ENCODE results near the gene GXYLT1. TPM values are rescaled to one million over a fixed set of nuclear protein-coding genes. Genes with fewer than 3 reads are reported as not detected.
"Not testable (repeated sequence)": the region's sequence is repeated elsewhere in the genome, so short reads cannot be mapped to it uniquely, and the experiment has no call there.

Gene GXYLT1
- total and polyA plus RNA-seq, 2 experiments from 2014 or later, result 9.0 to 28.8 TPM

DNA sequence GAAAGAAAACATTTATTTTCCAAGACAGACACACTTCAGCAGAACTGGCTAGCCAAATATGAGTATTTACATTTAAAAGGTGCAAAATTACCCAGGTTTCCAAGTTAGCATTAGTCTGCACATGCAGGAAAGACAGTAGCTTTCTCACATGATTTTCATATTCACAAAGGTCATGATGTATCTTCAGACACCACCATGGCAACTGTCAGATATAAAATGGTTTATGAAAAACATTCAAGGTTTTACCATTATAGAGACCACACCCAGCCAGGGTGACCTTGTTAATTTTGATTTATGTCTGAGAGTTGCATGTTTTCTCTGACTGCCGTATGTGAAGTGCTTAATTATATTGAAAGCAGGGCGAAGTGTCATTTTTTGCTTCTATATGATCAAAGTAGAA lies 91.2 kb downstream of the GXYLT1 start:
- Histone ChIP-seq H3K4me2 (no peak overlapping the region), H3K9me2 (replicated peaks; ENCODE audit: insufficient read depth) (no peaks in the 10 kb centered on the region), H3K4me3 (no peak overlapping the region), H3K79me2 (no peaks in the 10 kb centered on the region), H3K27ac (no peak overlapping the region), H4K20me1 (ENCODE audit: insufficient read depth, poor library complexity, severe bottlenecking) (no peaks in the 10 kb centered on the region), H3K36me3 (replicated peaks; ENCODE audit: insufficient read depth, low read depth) (no peaks in the 10 kb centered on the region), H3K4me1 (ENCODE audit: insufficient read depth) (no peaks in the 10 kb centered on the region), H2AFZ (no peak overlapping the region), H3K27me3 (no peaks in the 10 kb centered on the region), H3K9me3 (ENCODE audit: low read depth) (no peaks in the 10 kb centered on the region)
- WGBS (ENCODE audit: low lambda C conversion rate, missing lambda C conversion rate), result 84% methylated on average over 2 of the region's 2 CpGs
- TF ChIP-seq EZH2phosphoT487 (IDR thresholded peaks at IDR 0.05; ENCODE audit: low read depth, severe bottlenecking, unreplicated experiment) (no peak), EZH2 (IDR thresholded peaks at IDR 0.05; ENCODE audit: borderline replicate concordance) (no peak)
- TF ChIP-seq, protein P1, sequence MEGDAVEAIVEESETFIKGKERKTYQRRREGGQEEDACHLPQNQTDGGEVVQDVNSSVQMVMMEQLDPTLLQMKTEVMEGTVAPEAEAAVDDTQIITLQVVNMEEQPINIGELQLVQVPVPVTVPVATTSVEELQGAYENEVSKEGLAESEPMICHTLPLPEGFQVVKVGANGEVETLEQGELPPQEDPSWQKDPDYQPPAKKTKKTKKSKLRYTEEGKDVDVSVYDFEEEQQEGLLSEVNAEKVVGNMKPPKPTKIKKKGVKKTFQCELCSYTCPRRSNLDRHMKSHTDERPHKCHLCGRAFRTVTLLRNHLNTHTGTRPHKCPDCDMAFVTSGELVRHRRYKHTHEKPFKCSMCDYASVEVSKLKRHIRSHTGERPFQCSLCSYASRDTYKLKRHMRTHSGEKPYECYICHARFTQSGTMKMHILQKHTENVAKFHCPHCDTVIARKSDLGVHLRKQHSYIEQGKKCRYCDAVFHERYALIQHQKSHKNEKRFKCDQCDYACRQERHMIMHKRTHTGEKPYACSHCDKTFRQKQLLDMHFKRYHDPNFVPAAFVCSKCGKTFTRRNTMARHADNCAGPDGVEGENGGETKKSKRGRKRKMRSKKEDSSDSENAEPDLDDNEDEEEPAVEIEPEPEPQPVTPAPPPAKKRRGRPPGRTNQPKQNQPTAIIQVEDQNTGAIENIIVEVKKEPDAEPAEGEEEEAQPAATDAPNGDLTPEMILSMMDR (IDR thresholded peaks at IDR 0.05; ENCODE audit: poor library complexity), result no peak
- no peak for DNase-seq (ENCODE audit: low spot score)

DNA sequence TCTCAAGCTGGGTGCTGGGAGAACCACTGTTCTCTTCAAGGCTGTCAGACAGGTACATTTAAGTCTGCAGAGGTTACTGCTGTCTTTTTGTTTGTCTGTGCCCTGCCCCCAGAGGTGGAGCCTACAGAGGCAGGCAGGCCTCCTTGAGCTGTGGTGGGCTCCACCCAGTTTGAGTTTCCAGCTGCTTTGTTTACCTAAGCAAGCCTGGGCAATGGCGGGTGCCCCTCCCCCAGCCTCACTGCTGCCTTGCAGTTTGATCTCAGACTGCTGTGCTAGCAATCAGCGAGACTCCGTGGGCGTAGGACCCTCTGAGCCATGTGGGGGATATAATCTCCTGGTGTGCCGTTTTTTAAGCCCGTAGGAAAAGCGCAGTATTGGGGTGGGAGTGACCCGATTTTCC lies 95.7 kb downstream of the GXYLT1 start:
- not testable (repeated sequence) for H3K79me2 ChIP-seq; DNase-seq (ENCODE audit: low spot score); H4K20me1 ChIP-seq (ENCODE audit: insufficient read depth, poor library complexity, severe bottlenecking); H3K27ac ChIP-seq; H3K27me3 ChIP-seq; H3K36me3 ChIP-seq (replicated peaks; ENCODE audit: insufficient read depth, low read depth); H3K4me2 ChIP-seq; H3K9me3 ChIP-seq (ENCODE audit: low read depth); H2AFZ ChIP-seq; H3K9me2 ChIP-seq (replicated peaks; ENCODE audit: insufficient read depth); H3K4me3 ChIP-seq; H3K4me1 ChIP-seq (ENCODE audit: insufficient read depth)
- WGBS (ENCODE audit: low lambda C conversion rate, missing lambda C conversion rate), result 86% methylated on average over 8 of the region's 8 CpGs

DNA sequence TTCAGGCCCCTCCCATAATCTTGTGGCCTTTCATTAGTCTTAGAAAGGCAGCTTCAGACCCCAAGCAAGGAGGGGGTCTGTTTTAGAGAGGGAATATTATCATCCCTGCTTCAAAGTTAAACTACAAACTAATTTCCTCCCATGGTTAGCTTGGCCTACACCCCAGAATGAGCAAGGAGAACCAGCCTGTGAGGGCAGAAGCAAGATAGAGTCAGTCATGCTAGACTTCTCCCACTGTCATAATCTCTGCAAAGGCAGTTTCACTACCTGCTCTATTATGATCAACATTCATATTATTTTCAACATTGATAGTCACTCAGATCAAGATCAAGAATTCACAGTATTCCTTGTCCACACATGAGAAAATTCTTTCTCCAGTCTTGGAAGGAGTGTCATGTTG lies 105.1 kb downstream of the GXYLT1 start:
- Histone ChIP-seq H3K36me3 (replicated peaks; ENCODE audit: insufficient read depth, low read depth) (no peaks in the 10 kb centered on the region), H4K20me1 (ENCODE audit: insufficient read depth, poor library complexity, severe bottlenecking) (no peaks in the 10 kb centered on the region), H3K79me2 (no peaks in the 10 kb centered on the region), H3K9me3 (ENCODE audit: low read depth) (no peaks in the 10 kb centered on the region), H3K9me2 (replicated peaks; ENCODE audit: insufficient read depth) (no peaks in the 10 kb centered on the region), H3K4me3 (no peak overlapping the region), H2AFZ (no peak overlapping the region), H3K4me1 (ENCODE audit: insufficient read depth) (no peaks in the 10 kb centered on the region), H3K27ac (no peak overlapping the region), H3K4me2 (no peak overlapping the region), H3K27me3 (no peaks in the 10 kb centered on the region)
- TF ChIP-seq, protein P1 (IDR thresholded peaks at IDR 0.05; ENCODE audit: poor library complexity), result no peak
- TF ChIP-seq EZH2phosphoT487 (IDR thresholded peaks at IDR 0.05; ENCODE audit: low read depth, severe bottlenecking, unreplicated experiment) (no peak), EZH2 (IDR thresholded peaks at IDR 0.05; ENCODE audit: borderline replicate concordance) (no peak)
- no peak for DNase-seq (ENCODE audit: low spot score)

DNA sequence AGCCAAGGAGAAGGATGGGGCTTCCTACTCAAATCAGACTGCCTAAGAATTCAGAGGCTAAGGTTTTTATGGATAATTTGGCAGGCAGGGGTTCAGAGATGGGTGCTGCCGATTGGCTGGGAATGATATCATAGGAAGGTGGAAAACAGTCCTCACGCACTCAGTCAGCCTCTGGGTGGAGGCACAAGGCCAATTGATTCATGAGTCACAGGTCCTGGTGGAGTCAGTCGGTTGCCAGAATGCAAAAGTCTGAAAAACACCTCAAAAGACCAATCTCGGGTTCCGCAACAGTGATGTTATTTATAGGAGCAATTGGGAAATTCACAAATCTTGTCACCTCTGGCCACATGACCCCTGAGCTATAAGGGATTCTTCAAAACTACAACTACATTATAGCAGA lies 105.5 kb downstream of the GXYLT1 start:
- no peak overlapping the region for H3K4me2 ChIP-seq
- H2AFZ ChIP-seq, result no peak overlapping the region
- DNase-seq (ENCODE audit: low spot score), result no peak
- no peaks in the 10 kb centered on the region for H3K9me2 ChIP-seq (replicated peaks; ENCODE audit: insufficient read depth)
- WGBS (ENCODE audit: low lambda C conversion rate, missing lambda C conversion rate), result 87% methylated on average over 5 of the region's 5 CpGs
- TF ChIP-seq, protein P1 (IDR thresholded peaks at IDR 0.05; ENCODE audit: poor library complexity), result no peak
- TF ChIP-seq EZH2phosphoT487 (IDR thresholded peaks at IDR 0.05; ENCODE audit: low read depth, severe bottlenecking, unreplicated experiment) (no peak), EZH2 (IDR thresholded peaks at IDR 0.05; ENCODE audit: borderline replicate concordance) (no peak)
- no peak overlapping the region for H3K4me3 ChIP-seq
- H3K4me1 ChIP-seq (ENCODE audit: insufficient read depth), result no peaks in the 10 kb centered on the region
- no peaks in the 10 kb centered on the region for H3K9me3 ChIP-seq (ENCODE audit: low read depth)
- no peaks in the 10 kb centered on the region for H4K20me1 ChIP-seq (ENCODE audit: insufficient read depth, poor library complexity, severe bottlenecking)
- H3K27ac ChIP-seq, result no peak overlapping the region
- no peaks in the 10 kb centered on the region for H3K27me3 ChIP-seq
- H3K79me2 ChIP-seq, result no peaks in the 10 kb centered on the region
- no peaks in the 10 kb centered on the region for H3K36me3 ChIP-seq (replicated peaks; ENCODE audit: insufficient read depth, low read depth)
